SK-N-MC (cell line): ENCODE results near the gene MTUS2.

Experiments used
- DNase-seq: peaks from one replicate; pipeline ENCODE4 v3.0.0-alpha.2; 2011; ENCODE audit warnings: low read depth, low spot score
- H3K27ac ChIP-seq: fragments of 200-600 bp; sonication (generic); 2 replicates; pipeline ENCODE4 v1.5.1; 2016; ENCODE audit warnings: mixed run types
- H3K36me3 ChIP-seq: fragments of 200-600 bp; sonication (generic); 2 replicates; pipeline ENCODE4 v1.6.1; 2017; ENCODE audit warnings: antibody characterized with exemption, low read length, mixed read lengths; ENCODE audit not compliant: insufficient read depth
- H3K4me3 ChIP-seq: fragments of 200-600 bp; sonication (generic); 2 replicates; pipeline ENCODE4 v1.5.1; 2016
- H3K9ac ChIP-seq: fragments of 200-600 bp; sonication (generic); 2 replicates; pipeline ENCODE4 v1.8.0; 2017; ENCODE audit warnings: mixed run types, mixed read lengths; ENCODE audit not compliant: insufficient read length
- H3K9me3 ChIP-seq: fragments of 200-600 bp; sonication (generic); 2 replicates; pipeline ENCODE4 v1.6.1; 2017; ENCODE audit warnings: low read depth, mild to moderate bottlenecking, antibody characterized with exemption, low read length, moderate library complexity, mixed read lengths
- EZH2 ChIP-seq: fragments of 200-600 bp; sonication (generic); IDR thresholded peaks from one replicate; pipeline ENCODE4 v1.6.1; 2017; ENCODE audit warnings: antibody characterized with exemption
- FOXP2 ChIP-seq: optimal IDR thresholded peaks from 2 replicates; pipeline ENCODE3; 2011; ENCODE audit warnings: mild to moderate bottlenecking, moderate library complexity; ENCODE audit not compliant: insufficient read depth; ENCODE audit errors: extremely low read length, control extremely low read depth
- POLR2AphosphoS5 ChIP-seq: IDR thresholded peaks from 2 replicates; pipeline ENCODE4 v1.6.1; 2012; ENCODE audit warnings: mild to moderate bottlenecking, low read depth, low read length, borderline replicate concordance

Gene MTUS2

GRCh38 chr13:29224206-29224605, 404.1 kb downstream of the MTUS2 start:
- Histone ChIP-seq H3K9me3 (no peaks in the 10 kb centered on the region), H3K9ac (no peak overlapping the region), H3K27ac (no peak overlapping the region), H3K36me3 (no peaks in the 10 kb centered on the region), H3K4me3 (no peak overlapping the region)
- no peak for DNase-seq
- TF ChIP-seq POLR2AphosphoS5: no peak
- TF ChIP-seq EZH2: no peak
- no peak for TF ChIP-seq FOXP2

GRCh38 chr13:29227576-29227975, 407.4 kb downstream of the MTUS2 start:
- Histone ChIP-seq H3K27ac (no peak overlapping the region), H3K36me3 (no peaks in the 10 kb centered on the region), H3K9ac (no peak overlapping the region), H3K9me3 (no peaks in the 10 kb centered on the region), H3K4me3 (no peak overlapping the region)
- TF ChIP-seq EZH2 (no peak), FOXP2 (no peak), POLR2AphosphoS5 (no peak)
- DNase-seq: no peak

- Histone ChIP-seq H3K4me3 (no peak overlapping the region), H3K9ac (no peak overlapping the region), H3K27ac (no peak overlapping the region), H3K36me3 (no peaks in the 10 kb centered on the region), H3K9me3 (no peaks in the 10 kb centered on the region)
- no peak for DNase-seq
- no peak for TF ChIP-seq POLR2AphosphoS5
- no peak for TF ChIP-seq EZH2
- no peak for TF ChIP-seq FOXP2
These were observed 410.2 kb downstream of the MTUS2 start for GRCh38 chr13:29230299-29230845.

- no peaks in the 10 kb centered on the region for H3K9me3 ChIP-seq
- H3K9ac ChIP-seq: no peak overlapping the region
- H3K27ac ChIP-seq: no peak overlapping the region
- H3K4me3 ChIP-seq: no peak overlapping the region
- no peak for DNase-seq
- TF ChIP-seq FOXP2 (no peak), POLR2AphosphoS5 (no peak), EZH2 (no peak)
- no peaks in the 10 kb centered on the region for H3K36me3 ChIP-seq
These were observed 419.8 kb downstream of the MTUS2 start for GRCh38 chr13:29239653-29240525.

- TF ChIP-seq POLR2AphosphoS5 (no peak), FOXP2 (no peak), EZH2 (no peak)
- Histone ChIP-seq H3K4me3 (no peak overlapping the region), H3K9me3 (no peaks in the 10 kb centered on the region), H3K9ac (no peak overlapping the region), H3K36me3 (no peaks in the 10 kb centered on the region), H3K27ac (no peak overlapping the region)
- no peak for DNase-seq
These were observed 434.7 kb downstream of the MTUS2 start for GRCh38 chr13:29254626-29255370.

- Histone ChIP-seq H3K36me3 (no peaks in the 10 kb centered on the region), H3K4me3 (no peak overlapping the region), H3K27ac (no peak overlapping the region), H3K9me3 (no peaks in the 10 kb centered on the region), H3K9ac (no peak overlapping the region)
- no peak for DNase-seq
- TF ChIP-seq FOXP2 (no peak), EZH2 (no peak), POLR2AphosphoS5 (no peak)
These were observed 435.4 kb downstream of the MTUS2 start for GRCh38 chr13:29255567-29255966.

GRCh38 chr13:29260684-29261083, 440.5 kb downstream of the MTUS2 start:
- Histone ChIP-seq H3K36me3 (no peaks in the 10 kb centered on the region), H3K9ac (no peak overlapping the region), H3K27ac (no peak overlapping the region), H3K4me3 (no peak overlapping the region), H3K9me3 (no peaks in the 10 kb centered on the region)
- DNase-seq: no peak
- TF ChIP-seq POLR2AphosphoS5 (no peak), EZH2 (no peak), FOXP2 (no peak)

- H3K27ac ChIP-seq: no peak overlapping the region
- no peaks in the 10 kb centered on the region for H3K9me3 ChIP-seq
- H3K9ac ChIP-seq: no peak overlapping the region
- TF ChIP-seq FOXP2 (no peak), POLR2AphosphoS5 (no peak), EZH2 (no peak)
- H3K4me3 ChIP-seq: no peak overlapping the region
- no peak for DNase-seq
- H3K36me3 ChIP-seq: no peaks in the 10 kb centered on the region
These were observed 446.1 kb downstream of the MTUS2 start for GRCh38 chr13:29266261-29266660.
